ENCODE results near the gene SLC38A11.

Gene SLC38A11

GRCh38 chr2:164969909-164970690, 14.8 kb upstream of the SLC38A11 start:
- DNase-seq, result no peak

- DNase-seq, result no peak
These were observed 12.5 kb upstream of the SLC38A11 start for GRCh38 chr2:164967781-164968228.

GRCh38 chr2:164967361-164967760, 12.0 kb upstream of the SLC38A11 start:
- no peak for DNase-seq

GRCh38 chr2:164964700-164965099, 9.4 kb upstream of the SLC38A11 start:
- no peak for DNase-seq

GRCh38 chr2:164960159-164960558, 4.8 kb upstream of the SLC38A11 start:
- DNase-seq, result no peak

- DNase-seq, result no peak
These were observed 1.1 kb downstream of the SLC38A11 start for GRCh38 chr2:164954186-164954585.

GRCh38 chr2:164953279-164953678, 2.0 kb downstream of the SLC38A11 start:
- DNase-seq, result no peak

GRCh38 chr2:164952057-164952702, 3.1 kb downstream of the SLC38A11 start:
- DNase-seq, result no peak

GRCh38 chr2:164948540-164948939, 6.8 kb downstream of the SLC38A11 start:
- DNase-seq, result no peak

- DNase-seq, result no peak
These were observed 8.0 kb downstream of the SLC38A11 start for GRCh38 chr2:164947281-164947680.

GRCh38 chr2:164943289-164943688, 12.0 kb downstream of the SLC38A11 start:
- no peak for DNase-seq

- DNase-seq, result no peak
These were observed 17.4 kb downstream of the SLC38A11 start for GRCh38 chr2:164937864-164938401.

- DNase-seq, result peak; percentile 55
These were observed 19.9 kb downstream of the SLC38A11 start for GRCh38 chr2:164935118-164936101.

- no peak for DNase-seq
These were observed 20.8 kb downstream of the SLC38A11 start for GRCh38 chr2:164934401-164935117.

GRCh38 chr2:164933671-164934189, 21.6 kb downstream of the SLC38A11 start:
- peak; percentile 13 for DNase-seq

- no peak for DNase-seq
These were observed 22.9 kb downstream of the SLC38A11 start for GRCh38 chr2:164932377-164932776.

- DNase-seq, result no peak
These were observed 27.1 kb downstream of the SLC38A11 start for GRCh38 chr2:164928101-164928673.

GRCh38 chr2:164922134-164922533, 33.2 kb downstream of the SLC38A11 start:
- no peak for DNase-seq

- DNase-seq, result no peak
These were observed 34.9 kb downstream of the SLC38A11 start for GRCh38 chr2:164920430-164920829.

GRCh38 chr2:164917296-164917903, 37.9 kb downstream of the SLC38A11 start:
- DNase-seq, result peak; percentile 46

- no peak for DNase-seq
These were observed 39.8 kb downstream of the SLC38A11 start for GRCh38 chr2:164915566-164915965.
